EL (cell line): ENCODE results near the gene TIMM22.
"Not testable (repeated sequence)": the region's sequence is repeated elsewhere in the genome, so short reads cannot be mapped to it uniquely, and the experiment has no call there.

ENCODE experiments used
- DNase-seq: peaks from one replicate; pipeline ENCODE4 v3.0.0-alpha.2; 2016

Gene TIMM22

DNA sequence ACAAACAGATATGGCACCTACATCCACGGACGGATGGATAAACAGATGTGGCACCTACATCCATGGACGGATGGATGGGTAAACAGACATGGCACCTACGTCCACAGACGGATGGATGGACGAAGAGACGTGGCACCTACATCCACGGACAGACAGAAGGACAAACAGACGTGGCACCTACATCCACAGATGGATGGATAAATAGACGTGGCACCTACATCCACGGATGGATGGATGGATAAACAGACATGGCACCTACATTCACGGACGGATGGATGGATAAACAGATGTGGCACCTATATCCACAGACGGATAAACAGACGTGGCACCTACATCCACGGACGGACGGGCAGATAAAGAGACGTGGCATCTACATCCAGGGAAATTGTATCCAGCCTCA, 45.6 kb downstream of the TIMM22 start:
- DNase-seq = no peak

DNA sequence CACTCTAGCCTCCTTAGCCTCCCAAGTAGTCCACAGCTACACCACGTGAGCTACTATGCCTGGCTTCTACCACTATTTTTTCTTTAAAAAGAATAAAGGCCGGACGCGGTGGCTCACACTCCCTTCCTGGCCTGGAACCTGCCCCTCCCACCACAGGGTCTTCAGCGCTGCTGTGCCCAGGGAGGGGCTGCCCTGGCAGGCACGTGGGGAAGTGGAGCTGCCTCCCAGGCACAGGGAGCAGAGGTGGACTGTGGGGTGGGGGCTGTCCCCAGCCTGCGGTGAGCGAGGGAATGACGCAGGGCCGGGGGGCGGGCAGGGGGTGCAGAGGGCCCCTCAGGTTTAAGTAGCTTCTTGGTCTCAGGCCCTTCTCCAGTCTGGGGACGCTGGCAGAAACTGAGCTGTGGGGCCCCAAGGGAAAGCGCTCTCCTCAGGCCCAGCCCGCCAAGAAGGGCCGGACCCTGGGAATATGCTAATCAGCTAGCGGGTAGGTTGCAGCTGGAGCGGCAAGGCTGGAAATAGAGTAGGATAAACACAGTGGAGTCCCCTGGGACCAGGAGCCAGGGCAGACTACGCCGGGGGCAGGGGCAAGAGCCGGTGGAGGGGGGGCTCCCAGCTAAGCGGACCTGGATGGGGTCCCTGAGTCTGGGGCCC, 46.8 kb downstream of the TIMM22 start:
- no peak for DNase-seq

GRCh38 chr17:1044387-1045009, 47.6 kb downstream of the TIMM22 start:
- DNase-seq = not testable (repeated sequence)

DNA sequence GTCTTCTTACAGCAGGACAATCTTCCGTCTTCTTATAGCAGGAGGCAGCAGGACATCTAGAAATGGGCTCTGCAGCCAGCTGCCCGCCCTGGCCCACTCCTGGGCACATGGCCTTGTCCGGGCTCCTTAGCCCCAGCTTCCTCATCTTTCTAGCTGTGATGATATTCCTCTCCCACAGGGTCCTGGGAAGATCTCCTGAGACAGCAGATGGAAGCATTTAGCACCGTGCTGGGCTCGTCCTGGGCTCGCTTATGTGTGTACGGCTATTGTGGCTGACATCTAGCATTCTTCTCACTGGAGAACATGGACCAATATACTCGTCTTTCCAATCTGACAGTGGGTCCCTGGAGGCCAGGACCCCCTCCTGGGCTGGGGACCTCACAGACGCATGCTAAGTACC, 48.5 kb downstream of the TIMM22 start:
- no peak for DNase-seq

DNA sequence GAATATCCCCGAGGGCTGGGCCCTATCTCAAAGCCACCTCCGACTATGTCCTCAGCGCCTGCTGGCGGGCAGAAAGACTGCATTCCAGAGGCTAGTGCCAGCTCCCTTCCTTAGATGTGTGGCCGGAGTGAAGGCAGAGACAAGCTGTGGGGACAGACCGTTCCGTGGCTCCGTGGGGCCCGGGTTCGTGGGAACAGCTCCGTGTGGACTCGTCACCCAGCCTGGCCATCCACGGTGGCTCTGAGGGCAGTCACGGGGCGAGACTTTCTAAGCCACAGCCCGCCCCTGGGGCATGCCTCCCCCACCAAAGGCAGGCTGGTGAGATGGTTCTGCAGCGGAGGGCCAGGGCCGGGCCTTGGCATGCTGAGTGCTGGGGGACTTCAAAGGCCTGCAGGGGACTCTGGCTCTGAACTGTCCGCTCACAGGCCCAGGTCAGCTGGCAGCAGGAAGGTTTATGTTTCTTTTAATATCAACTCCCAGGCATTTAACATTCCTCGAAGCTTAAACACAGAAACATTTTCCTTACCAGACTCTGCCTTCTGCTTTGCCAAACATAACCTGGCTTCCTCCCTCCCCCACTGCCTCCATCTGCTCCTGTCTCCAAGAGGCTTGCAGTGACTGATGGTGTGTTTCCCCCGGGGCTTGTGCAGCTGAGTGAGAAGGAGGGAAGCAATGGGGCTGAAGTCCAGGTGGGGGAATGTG, 50.4 kb downstream of the TIMM22 start:
- no peak for DNase-seq

DNA sequence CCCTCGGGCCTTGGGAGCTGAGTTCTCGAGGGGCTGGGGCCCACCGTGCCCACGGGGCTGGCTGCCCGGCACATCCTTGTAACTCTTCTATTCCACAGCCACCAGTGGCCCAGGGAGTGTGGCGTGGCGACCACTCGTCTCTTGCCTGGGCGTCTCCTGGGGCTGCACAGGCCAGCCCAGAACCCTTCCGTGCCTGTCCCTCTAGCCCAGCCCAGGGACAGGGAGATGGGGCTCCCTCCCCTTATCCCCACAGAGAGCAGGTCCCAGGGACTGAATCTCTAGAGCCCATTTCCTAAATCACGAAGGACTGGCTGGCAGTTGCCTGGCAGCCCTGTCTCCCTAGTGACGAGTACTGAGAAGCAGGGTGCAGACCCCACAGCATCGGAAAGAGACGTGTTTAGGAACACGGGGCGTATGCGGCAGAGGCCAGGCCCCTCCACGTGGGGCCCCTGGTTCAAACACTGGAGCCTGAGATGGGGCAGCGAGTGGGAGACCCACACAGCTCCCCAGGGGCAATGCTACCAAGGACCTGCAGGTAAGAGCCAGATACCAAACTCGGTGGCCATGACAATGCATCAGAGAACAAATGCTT, 51.0 kb downstream of the TIMM22 start:
- no peak for DNase-seq

GRCh38 chr17:1048516-1049115, 51.7 kb downstream of the TIMM22 start:
- not testable (repeated sequence) for DNase-seq

GRCh38 chr17:1049446-1050225, 52.7 kb downstream of the TIMM22 start:
- no peak for DNase-seq

DNA sequence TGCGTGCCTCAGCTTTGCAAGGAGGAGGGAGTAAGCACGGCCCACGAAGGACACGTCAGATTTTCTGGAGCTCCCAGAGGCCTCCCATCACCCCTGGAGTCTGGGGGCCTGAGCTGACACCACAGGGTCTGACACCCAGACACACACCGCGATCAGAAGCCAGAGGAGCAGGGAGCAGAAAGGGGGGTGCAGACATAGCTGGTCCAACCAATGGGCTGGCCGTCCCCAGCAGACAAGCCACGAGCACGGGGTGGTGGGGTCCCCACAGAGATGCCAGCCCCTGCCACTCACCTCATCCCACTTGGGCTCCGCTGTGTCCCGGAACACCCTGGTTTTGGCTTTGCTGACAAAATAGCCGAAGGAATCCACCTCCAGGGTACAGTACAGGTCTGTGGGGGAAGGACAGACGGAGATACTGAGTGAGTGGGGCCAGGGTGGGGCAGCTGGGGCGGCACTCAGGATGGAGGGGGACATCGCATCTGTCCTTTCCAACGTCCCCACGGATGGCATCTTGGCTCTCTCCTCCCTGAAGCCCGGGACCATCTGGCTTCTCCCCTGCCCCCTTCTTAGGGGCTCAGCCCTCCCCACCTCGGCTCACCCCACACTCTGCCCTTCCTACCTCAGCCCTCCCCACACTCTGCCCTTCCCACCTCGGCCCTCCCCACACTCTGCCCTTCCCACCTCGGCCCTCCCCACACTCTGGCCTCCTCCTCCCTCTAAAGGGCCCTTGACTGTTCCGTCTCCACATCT, 53.5 kb downstream of the TIMM22 start:
- DNase-seq = no peak

- no peak for DNase-seq
These were observed 54.3 kb downstream of the TIMM22 start for GRCh38 chr17:1050996-1051925.
